ENCODE measurements around the gene ZBTB7C.
"Not testable (repeated sequence)": the region's sequence is repeated elsewhere in the genome, so short reads cannot be mapped to it uniquely, and the experiment has no call there.

The ZBTB7C gene

GRCh38 chr18:48293954-48294898, 115.0 kb downstream of the ZBTB7C start:
- no peak for DNase-seq

DNA sequence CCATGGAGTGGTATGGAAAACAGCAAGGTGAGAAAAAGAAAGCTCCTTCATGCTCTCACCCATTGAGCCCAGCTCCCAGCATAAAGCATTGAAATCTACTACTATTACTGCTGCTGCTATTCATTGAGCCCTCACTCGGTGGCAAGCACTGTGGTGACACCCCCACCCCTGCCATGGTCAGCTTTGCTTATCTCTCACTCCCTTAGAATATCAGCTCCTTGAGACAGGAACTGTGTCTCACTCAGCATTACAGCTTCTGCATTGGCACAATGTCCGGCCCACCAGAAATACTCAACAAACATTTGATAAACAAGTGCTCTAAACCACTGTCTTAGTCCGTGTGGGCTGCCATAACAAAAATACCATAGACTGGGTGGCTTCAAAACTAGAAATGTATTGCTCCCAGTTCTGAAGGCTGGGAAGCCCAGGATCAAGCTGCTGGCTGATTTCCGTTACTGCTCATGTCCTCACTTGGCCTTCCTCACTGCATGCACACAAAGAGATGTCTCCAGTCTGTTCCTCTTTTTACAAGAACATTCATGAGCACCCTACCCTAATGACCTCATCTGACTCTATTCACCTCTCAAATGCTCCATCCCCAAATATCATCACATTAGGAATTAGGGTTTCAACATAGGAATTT, 116.3 kb downstream of the ZBTB7C start:
- no peak for DNase-seq

GRCh38 chr18:48292229-48292628, 117.0 kb downstream of the ZBTB7C start:
- DNase-seq, result no peak

DNA sequence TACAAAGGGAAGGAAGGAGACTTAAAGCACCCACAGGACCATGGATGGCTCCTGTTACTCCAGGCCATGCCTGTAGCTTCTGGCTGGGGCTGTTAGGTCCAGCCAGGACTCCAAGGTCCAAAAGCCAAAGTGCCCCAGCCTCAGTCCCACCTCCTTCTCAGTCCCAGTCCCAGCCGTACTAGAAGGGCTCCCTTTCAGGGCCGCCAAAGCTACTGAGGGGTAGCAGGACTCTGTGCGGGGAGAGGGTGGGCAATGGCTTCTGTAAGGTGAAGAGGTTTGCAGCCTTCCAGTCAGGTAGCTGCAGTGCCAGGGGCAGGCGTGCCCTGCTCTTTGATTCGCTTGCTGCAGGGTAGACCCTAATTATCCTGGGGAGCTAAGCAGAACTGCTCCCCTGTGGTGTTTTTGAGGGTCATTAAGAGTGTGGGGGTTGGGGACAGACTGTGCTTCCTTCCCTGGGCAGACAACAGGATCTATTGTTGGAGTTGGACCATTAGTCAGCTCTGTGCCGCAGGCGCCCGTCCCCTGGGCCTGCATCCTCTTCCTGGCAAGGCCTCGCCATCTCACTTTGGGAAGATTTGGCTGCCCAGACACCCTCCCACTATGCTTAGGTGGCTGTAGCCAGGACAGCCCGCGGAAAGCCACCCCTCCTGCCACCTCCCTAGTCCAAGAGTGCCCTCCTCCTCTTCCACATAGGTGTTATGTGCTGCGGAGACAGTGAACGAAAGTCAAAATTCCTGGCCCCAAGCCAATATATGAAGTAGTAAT, 118.8 kb downstream of the ZBTB7C start:
- DNase-seq, result no peak

- DNase-seq, result no peak
Measured at GRCh38 chr18:48284743-48285142, 124.4 kb downstream of the ZBTB7C start.

DNA sequence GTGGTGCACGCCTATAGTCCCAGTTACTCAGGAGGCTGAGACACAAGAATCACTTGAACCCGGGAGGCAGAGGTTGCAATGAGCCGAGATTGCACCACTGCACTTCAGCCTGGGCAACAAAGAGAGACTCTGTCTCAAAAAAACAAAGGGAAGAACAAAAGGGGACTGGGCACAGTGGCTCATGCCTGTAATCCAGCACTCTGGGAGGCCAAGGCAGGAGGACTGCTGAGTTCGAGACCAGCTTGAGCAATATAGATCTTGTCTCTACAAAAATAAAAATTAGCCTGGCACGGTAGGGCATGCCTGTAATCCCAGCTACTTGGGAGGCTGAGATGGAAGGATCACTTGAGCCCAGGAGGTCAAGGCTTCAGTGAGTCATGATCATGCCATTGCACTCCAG, 125.2 kb downstream of the ZBTB7C start:
- DNase-seq, result not testable (repeated sequence)

GRCh38 chr18:48281460-48281859, 127.7 kb downstream of the ZBTB7C start:
- not testable (repeated sequence) for DNase-seq

- no peak for DNase-seq
Measured at GRCh38 chr18:48279312-48279711, 129.9 kb downstream of the ZBTB7C start.

- no peak for DNase-seq
Measured at GRCh38 chr18:48278081-48278480, 131.1 kb downstream of the ZBTB7C start.

DNA sequence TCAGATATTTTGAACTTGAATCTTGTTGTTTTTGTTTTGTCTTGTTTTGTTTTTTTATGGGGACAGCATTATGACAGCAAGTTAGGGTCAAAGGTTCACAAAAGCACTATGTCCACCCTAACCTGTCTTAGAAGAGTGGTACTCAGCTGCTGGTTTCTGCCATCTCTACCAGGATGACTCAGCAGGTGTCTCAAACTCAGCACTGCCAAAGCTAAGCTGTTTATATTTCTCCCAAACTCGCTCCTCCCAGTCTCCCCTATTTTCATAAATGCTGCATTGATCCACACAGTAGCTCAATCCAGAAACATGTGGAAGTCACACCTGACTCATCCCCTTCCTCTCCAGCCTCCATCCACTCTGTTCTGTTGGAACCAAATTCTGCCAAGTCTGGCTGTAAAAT, 134.9 kb downstream of the ZBTB7C start:
- DNase-seq, result no peak

- DNase-seq, result no peak
Measured at GRCh38 chr18:48270929-48271328, 138.3 kb downstream of the ZBTB7C start.

DNA sequence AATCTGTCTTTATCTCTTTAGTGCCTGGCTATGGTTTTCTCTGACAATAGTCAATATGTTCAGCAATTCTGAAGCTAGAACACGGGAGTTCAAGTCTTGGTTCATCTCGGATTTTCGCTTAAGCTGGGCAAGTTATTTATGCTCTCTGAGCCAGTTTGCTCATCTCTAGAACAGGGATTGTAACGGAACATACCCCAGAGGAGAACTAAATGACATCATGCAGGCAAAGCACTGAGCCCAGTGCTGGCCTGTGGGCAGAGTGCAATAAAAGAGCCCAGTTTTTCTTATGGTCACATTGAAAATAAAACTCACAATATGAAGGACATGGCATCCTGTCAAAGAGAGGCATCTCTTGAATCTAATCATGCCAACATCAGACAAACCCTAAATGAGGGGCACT, 143.9 kb downstream of the ZBTB7C start:
- DNase-seq, result no peak

- DNase-seq, result no peak
Measured at GRCh38 chr18:48263914-48264902, 145.0 kb downstream of the ZBTB7C start.

DNA sequence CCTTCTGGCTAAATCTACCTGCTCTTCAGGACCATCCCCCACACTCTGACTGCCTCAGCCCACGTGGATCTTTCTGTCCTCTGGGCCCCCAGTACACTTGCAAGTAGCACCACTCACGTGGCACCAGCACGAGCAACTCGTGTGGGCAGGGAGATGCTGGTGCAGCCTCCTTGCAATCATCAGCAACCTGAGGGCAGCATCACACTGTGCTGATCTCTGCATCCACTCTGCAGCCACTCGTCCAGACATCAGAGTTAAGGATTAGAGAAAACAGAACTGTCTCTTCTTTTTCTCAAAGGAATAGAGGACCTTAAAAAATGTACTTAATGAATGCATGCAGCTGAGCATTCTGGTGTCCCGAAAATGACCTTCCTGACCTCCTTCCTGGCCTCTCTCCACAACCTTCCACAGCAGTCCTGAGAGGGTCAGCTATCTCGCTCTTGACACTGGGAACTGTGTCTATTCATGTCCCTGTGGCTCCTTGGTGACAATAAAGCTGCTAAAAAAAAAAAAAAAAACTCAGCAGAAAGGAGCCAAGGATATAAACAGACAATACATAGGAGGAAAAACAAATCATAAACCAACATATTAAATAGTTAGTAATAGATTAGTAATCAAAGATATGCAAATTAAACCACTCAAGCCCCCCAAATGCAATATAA, 145.9 kb downstream of the ZBTB7C start:
- no peak for DNase-seq

DNA sequence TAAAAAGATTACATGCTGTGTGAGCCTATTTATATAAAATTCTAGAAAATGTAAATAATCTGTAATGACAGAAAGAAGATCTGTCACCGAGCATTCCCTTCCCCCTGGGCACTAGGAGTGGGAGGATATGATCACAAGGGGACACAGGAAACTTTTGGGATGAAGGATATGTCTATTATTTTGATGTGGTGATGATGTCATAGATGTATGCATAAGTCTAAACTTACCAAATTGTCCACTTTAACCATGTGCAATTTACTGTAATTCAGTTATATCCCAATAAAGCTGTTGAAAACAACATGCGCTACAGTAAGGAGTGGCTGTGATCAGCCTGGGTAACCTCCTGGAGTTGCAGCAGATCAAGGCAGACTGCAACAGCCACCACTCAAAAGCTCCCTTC, 148.9 kb downstream of the ZBTB7C start:
- no peak for DNase-seq

DNA sequence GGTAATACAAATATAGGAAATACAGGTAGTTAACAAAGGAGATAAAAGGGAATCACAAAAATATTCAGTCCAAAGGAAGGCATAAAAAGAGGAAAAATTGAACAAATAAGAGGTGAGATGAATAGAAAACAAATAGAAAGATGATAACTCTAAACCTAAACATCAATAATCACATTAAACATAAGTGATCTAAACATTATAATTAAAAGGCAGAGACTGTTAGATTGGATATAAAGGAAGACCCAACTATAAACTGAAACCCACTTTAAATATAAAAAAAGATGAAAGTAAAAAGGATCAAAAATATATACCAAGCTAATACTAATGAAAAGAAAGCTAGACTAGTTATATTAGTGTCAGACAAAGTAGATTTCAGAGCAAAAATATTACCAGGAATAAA, 152.3 kb downstream of the ZBTB7C start:
- no peak for DNase-seq

GRCh38 chr18:48254077-48254602, 155.0 kb downstream of the ZBTB7C start:
- DNase-seq, result no peak

GRCh38 chr18:48252525-48252924, 156.7 kb downstream of the ZBTB7C start:
- DNase-seq, result no peak

DNA sequence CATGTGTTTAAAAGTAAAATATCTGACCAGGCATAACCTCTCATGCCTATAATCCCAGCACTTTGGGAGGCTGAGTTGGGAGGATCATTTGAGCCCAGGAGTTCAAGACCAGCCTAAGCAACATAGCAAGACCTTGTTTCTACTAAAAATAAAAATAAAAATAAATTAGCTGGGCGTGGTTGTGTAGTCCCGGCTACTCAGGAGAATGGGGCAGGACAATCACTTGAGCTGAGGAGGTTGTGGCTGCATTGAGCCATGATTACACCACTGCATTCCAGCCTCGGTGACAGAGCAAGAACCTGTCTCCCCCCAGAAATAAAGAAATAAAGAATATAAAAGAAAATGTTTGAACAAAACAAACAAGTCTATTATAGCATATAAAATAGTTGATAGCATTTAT, 158.3 kb downstream of the ZBTB7C start:
- no peak for DNase-seq

- no peak for DNase-seq
Measured at GRCh38 chr18:48250362-48250907, 158.7 kb downstream of the ZBTB7C start.

GRCh38 chr18:48249854-48250253, 159.3 kb downstream of the ZBTB7C start:
- no peak for DNase-seq

Measured in midbrain (tissue), 1 donor.